GM18507 (cell line): ENCODE results near the gene CPA1.

Experiments used
- DNase-seq: peaks from one replicate; pipeline ENCODE4 v3.0.0; 2011; ENCODE audit warnings: low read depth; ENCODE audit not compliant: insufficient read length; ENCODE audit errors: extremely low spot score
- FAIRE-seq: peaks from 2 replicates; lab custom pipeline; 2011; peaks lifted over from hg19 to GRCh38; lab: Jason Lieb, UNC

Gene CPA1

DNA sequence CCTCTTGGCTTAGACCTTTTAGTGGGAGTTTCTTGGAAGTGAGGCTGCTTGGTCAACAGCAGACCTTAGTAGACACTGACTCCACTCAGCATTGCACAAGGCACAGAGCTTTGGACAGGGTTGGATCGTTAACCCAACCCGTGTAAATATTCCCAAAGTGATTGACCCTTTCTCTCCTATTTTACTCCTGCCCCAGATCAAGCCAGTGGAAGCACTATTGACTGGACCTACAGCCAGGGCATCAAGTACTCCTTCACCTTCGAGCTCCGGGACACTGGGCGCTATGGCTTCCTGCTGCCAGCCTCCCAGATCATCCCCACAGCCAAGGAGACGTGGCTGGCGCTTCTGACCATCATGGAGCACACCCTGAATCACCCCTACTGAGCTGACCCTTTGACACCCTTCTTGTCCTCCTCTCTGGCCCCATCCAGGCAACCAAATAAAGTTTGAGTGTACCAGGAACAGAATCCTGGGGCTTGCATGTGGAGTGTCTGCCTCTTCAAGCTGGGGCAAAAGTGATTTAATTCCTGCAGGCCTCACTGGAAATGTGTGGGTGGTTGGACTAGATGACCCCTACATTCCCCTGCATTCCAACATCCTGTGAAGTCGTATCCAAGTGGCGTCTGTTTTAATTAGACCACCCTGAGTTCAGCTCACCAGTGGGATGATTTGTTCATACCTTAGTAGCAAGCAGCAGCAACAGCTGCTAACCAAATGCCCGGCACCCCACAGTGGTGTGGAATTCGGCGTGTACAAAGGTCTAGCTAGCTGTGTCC is 7.5 kb downstream of the CPA1 start:
- DNase-seq (no peak), FAIRE-seq (no peak)

DNA sequence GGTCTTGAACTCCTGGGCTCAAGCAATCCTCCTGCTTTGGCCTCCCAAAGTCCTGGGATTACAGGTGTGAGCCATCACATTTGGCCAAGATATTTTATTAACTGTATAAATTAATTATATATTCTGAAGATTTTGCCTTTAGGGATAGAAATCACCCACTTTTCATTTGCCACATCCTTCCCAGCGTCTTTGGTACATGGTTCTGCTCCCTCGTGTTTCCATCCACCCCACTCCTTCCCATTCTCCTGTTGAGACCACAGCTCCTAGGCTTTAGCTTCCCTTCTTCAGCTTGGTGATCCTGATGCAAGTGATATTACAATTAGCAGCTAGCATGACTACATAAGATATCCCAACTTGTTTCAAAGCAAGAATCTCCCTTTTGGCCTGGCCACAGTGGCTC is 8.4 kb downstream of the CPA1 start:
- no peak for DNase-seq
- no peak for FAIRE-seq

DNA sequence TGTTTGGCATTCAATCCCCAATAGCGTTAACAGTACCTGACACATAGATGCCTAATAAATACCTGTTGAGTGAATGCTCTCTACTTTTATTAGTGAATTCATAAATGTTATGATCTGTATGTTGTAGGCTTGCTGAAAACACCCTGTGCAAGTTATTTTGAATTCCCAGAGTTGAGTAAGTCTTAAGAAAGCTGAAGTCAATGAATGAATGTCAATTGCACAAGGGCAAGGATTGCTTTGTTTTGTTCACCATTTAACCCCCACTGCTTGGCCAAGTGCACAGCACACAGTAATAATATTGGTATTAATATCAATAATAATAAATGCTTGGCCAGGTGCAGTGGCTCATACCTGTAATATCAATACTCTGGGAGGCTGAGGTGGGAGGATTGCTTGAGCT is 10.2 kb downstream of the CPA1 start:
- no peak for FAIRE-seq
- DNase-seq, result no peak

DNA sequence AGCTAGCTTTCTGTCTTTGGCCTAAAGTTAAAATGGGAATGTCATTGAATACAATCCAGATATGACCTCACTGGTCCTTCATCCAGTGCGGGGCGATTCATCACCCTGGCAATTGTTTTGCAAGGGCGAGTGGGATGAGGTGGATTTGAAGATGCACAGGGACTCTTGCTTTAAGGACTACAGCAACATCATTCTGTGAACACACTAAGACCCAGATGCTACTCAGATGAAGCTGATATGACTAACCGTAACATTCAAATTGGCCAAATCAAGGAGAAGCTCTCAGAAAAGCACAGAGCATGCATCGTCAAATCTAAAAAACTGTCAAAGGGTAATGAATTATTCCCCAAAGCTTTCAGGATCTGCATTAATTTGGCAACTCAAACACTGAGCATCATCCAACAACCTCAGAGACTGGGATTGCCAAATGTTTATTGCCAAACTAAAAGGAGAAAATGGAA is 12.8 kb downstream of the CPA1 start:
- DNase-seq (no peak), FAIRE-seq (no peak)

DNA sequence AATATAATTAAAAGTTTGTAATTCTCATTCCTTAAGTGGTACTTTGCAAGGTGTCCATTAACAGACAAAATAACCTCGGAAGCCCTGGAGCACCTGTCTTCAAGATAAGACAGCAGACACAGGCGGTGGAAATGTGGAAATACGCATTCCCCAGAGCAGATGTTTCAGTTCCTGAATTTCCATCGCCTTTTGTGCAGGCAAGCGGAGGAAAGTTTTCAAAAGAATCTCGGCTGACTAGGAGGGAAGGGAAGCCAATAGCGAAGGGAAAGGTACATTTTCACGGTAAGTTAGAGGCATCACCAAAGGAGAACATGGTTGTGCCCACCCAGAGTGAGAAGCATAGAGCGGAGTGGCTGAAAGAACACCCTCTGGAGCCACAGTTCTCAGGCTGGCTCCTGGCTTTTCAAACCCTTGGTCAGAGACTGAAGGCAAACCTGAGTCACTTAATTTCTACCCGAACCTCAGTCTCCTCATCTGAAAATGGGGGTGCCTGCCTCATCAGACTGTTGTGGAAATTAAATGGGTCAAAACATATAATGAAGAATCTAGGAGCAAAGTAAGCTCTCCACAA is 13.6 kb downstream of the CPA1 start:
- FAIRE-seq (no peak), DNase-seq (no peak)

DNA sequence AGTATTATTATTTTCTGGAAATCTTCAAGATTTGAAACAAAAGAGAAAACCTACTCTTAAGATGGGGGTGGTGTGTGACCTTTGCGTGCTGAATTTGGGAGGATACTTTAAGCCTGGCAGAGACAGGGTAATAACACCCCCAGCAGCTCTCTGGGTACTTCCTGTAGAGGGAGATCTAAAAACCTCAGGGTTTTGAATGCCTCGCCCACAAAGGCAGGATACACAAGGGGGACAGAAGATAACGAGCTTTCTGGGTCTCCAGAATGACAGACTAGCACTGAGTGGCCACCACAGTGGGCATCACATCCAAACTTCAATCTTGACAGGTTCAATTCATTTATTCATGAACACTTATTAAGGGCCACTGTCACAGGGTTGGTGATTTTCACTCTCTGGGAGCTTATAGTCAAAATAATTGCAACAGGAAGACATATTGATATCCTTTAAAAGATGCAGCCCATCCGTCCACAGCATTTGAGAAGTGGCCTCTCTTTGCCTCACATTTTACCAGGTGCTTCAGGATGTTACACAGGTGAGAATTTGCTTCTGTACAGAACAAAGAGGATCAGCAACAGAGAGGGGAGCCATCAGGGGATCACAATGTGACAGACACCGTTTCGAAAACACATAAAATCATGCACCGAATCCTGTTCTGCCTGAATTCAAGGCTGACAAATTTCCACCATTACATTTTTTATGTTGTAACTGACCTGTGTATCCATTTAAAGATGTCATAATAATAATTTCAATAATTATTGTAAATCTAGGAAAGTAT is 14.3 kb downstream of the CPA1 start:
- DNase-seq (no peak), FAIRE-seq (no peak)

DNA sequence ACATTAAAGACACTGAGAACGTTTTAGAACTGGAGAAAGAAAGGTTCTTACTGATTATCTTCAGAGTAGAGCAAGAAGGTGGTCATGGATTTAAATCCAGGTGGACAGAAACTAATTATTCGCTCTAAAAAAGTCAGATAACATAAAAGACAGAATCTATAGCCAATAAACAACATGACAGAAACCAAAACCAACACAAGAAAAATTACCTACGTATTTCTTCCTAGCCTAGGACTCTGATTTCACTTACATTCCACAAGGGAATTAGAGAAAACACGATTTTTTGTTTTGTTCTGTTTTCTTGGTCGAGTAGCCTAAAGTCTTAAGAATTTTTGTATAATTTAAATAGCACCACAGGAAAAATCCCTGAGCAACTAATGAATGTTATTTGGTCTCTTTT is 15.1 kb downstream of the CPA1 start:
- DNase-seq, result no peak
- no peak for FAIRE-seq

DNA sequence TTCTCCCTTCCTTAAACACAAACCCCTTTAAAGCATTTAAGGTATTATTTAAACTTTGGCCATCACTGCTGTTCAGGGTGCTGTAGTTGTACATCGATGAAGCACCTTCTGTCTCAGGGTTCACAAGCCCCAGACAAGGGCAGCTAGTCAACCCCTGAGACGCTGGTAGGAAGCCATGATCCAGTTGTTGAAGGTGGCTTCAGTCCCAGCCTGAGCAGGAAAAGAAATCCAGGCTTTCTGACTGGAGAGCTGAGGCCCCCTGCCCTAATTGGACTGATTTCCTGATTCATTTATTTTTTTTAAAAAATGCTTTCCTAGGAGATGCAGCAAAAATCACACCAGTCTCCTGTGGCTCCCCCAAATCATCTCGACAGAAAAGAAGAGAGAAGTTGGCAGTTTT is 15.8 kb downstream of the CPA1 start:
- no peak for FAIRE-seq
- no peak for DNase-seq

DNA sequence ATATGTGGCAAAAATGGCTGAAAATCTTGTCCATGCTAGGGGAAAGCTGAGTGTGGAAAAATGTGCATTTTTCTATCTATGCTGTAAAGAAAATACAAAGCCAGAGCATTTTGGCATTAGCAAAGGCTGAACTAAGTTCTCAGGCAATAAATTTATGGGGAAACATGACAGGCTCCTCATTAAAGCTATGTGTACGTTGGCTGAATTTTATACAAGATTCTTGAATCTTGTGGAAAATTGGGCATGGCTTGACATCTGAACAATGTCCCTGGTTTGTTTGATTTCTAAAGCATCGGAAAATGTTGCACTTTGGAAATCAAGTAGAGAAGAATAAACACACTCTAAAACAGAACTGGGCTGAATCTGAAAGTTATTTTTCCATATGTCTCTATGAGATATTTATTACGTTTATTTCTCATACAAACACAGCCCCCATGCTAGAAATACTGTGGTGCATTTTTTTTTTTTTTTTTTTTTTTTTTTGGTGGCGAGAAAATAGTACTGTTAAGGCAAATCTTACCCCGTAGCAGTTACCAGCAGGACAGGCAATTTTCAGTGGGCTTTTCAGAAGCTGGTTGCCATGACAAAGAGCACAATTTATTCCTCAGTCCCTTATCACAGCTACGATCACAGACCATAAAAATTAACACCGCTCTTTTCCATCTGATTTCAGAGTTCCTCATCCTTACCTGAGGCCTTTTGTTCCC is 16.9 kb downstream of the CPA1 start:
- FAIRE-seq (no peak), DNase-seq (no peak)

DNA sequence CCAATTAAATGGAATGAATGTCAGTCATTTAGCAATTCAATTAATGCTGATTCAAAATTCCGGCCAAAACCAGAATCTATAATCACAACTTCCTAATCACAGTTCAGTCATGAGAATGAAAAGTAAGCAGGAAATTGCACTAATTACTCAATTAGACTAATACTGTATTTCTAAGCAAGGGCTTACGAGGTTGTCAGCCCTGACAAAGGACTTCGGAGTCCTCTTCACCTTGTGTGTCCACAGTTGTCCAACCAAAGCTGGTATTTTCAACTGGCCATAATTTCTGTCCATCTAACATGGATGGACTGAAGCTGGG is 17.4 kb downstream of the CPA1 start:
- FAIRE-seq (no peak), DNase-seq (no peak)

DNA sequence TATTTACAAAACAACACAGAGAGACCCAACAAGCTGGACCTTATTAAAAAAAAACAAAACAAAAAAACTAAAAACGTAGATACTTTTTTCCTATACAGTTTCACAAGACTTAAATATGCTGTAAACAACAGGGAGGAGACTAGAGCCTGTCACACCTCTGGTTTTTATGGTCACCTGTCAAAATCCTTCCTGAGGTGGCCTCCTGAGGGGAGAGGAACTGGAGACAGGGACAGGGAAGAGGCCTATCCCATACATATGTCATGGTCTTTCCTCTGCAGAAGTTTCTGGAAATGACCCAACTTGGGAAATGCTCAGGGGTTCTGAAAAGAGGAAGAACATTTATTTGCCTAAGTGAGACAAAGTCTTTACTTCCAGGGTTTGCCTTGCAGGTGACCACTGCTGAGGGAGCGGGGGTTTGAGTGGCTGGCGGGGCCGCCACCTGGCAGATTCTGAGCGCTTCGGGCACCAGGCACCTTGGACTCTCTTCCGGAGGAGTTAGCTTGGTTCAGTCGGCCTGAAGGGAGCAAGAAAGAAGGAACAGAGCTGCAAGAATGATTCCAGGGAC is 18.3 kb downstream of the CPA1 start:
- FAIRE-seq (no peak), DNase-seq (no peak)

DNA sequence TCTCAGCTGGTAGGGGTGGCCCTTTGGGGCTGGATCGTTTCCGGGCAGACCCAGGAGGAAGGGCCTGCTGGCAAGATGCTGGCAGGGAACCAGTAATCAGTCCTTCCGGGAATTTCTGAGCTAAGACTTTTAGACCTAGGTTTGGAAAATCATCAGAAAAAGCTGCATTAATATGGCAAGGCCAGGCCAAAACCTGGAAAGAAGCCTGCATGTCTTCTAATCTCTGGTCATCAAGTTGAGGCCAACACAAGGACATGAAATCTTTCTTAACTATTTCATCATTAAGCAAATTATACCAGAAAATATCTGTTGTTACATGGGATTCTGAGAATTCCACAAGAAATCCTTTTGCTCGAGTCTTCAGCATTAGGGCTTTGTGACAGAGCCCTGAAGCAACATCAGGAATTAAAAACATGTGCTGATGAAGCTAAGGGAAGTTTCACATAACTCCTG is 19.9 kb downstream of the CPA1 start:
- FAIRE-seq, result no peak
- DNase-seq, result no peak

DNA sequence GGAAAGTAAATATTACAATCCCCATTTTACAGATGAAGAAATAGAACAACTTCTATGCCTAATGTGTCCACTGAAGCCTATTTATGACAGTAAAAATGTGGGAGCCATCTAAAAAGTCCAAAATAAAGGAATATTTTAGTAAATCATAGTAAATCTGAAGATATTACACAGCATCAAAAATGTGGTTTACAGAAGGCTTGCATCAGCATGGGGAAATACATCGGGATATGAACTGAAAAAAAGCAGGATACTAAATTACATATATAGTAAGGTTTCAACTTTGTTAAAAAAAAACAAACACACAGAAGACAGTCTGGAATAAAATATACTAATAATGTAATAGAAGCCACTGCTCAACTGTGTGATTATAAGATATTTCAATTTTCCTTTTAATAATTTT is 20.8 kb downstream of the CPA1 start:
- FAIRE-seq (no peak), DNase-seq (no peak)

DNA sequence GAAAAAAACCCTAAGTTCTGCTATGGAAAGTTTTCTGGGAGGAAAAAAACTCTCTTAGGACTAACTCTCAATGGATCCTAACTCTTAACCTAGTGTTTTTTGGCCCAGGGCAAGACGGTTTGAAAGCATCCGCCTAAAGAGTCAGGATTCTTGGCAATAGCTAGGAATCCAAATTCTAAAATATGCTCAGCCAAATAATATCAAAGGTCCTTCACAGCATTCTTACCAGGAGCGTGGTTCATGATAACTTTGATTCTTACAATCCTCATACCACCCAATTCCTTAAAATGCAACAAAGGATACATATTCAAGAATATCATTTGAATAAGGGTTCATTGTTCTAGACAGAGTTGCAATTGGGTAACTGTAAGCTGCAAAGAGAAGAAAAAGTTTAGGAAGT is 21.3 kb downstream of the CPA1 start:
- FAIRE-seq (no peak), DNase-seq (no peak)

DNA sequence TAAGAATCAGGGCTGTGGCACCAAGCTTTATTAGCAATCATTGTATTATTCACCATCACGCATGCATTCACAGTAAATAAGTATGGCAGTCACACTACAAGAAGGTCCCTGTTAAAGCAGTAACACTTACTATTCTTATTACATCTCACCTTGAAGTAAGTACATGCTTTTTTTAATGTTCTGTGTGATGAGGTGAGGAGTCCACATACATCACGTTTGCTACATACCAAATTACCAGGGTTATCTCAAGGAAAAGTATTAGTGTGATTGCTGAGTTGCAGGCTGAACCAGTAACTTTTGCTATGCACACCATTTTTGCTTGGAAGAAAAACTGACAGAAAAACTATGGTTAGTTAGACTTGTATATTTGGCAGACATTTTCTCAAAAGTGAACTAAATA is 24.7 kb downstream of the CPA1 start:
- FAIRE-seq (no peak), DNase-seq (no peak)

DNA sequence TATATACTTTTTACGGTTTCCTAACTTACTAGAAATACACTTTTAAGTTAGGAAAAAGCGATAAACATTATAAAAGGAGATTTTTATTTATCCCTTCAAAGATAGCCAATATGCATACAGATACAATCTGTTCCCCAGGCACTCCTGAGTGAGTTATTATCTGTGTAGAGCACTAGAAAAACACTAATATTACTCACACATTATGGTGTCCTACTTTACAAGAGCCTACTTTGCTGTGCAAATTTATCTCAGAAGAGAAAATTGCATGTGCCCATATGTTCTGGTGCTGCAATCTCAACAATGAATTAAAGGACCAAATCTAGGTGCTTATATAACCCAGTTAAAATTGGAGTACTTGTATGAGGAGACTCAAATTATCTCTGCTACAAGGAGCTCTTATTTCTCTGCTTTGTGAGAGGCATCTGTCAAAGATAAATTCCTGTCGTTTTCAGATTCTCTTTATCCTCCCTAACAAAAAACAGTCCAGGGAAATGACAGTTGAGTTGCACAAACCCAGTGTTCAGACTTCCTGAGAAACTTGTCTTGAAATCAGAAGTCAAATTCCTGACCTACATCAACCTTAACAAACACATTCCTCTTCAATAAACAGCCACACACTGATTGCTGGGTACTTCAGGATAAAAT is 28.9 kb downstream of the CPA1 start:
- FAIRE-seq, result no peak
- no peak for DNase-seq

DNA sequence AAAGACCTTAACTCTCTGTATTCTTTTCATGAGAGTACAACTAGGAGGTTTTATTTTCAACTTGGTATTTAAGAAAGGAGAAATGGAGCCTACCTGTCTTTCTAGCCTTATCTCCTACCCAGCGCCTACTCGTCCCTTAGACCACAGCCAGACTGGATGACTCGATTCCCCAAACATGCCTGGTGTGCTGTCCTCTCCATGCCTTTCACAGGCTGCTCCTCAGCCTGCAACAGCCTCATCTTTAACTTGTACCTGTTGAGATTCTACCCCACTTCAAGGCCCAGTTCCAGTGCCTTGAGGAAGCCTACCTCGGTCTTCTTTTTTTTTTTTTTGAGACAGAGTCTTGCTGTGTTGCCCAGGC is 29.4 kb downstream of the CPA1 start:
- no peak for DNase-seq
- FAIRE-seq, result no peak

DNA sequence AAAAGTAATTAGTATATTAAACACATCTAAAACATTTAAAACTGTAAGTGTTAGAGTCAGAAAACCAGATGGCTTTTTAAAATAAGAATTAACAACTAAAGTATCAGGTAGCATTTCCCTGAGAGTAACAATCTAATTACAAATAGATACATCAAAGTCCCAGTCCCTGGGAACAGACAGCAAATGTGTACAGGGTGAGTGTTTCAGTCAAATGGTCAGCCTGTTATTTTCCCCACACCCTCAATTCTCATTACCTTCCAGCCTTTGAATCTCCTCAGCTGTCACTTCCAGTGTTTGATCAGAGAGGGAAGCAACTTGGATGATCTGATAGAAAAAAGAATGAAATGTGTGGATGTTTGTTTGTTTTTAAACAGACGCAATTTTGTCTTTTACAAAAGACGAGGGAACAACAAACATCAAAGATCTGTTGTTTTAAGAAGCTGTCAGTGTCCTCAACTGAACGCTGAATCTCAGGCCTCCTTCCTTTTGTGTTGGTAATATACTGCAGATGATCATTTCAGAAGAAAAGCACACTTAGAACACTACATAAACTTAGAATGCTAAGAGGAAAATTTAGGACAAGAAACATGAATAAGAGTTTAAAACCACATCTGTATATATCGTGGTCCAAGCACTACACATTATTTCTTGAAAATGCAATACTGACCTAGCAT is 30.7 kb downstream of the CPA1 start:
- FAIRE-seq, result no peak
- no peak for DNase-seq

DNA sequence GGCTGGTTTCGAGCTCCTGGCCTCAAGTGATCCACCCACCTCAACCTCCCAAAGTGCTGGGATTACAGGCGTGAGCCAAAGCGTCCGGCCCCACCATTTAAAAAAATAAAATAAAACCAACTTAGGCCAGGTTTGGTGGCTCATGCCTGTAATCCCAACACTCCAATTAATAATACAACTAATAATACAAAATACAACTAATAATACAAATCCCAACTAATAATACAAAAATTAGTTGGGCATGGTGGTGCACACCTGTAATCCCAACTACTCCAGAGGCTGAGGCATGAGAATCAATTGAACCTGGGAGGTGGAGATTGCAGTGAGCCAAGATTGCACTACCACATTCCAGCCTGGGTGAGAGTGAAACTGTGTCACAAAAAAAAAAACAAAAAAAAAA is 32.9 kb downstream of the CPA1 start:
- DNase-seq (no peak), FAIRE-seq (no peak)
